WERI-Rb-1 (cell line): ENCODE results near the gene ST6GALNAC3.

Experiments used
- DNase-seq: peaks from one replicate; pipeline ENCODE4 v3.0.0-alpha.2; 2020
- H3K27ac ChIP-seq: fragments of 250-450 bp; sonication (Bioruptor Pico); 2 replicates; pipeline ENCODE4 v1.5.1; 2020; ENCODE audit warnings: mild to moderate bottlenecking, moderate library complexity
- H3K27me3 ChIP-seq: fragments of 250-450 bp; sonication (Bioruptor Pico); 2 replicates; pipeline ENCODE4 v1.5.1; 2021; ENCODE audit warnings: mild to moderate bottlenecking, low read depth, moderate library complexity; ENCODE audit not compliant: insufficient read depth, severe bottlenecking
- H3K36me3 ChIP-seq: fragments of 250-450 bp; sonication (Bioruptor Pico); 2 replicates; pipeline ENCODE4 v1.5.1; 2020; ENCODE audit warnings: mild to moderate bottlenecking, moderate library complexity
- H3K4me3 ChIP-seq: 2 replicates; pipeline ENCODE4 v1.5.1; 2011; ENCODE audit warnings: low read depth, mild to moderate bottlenecking, control low read depth, low read length
- H3K9me3 ChIP-seq: fragments of 250-450 bp; sonication (Bioruptor Pico); 2 replicates; pipeline ENCODE4 v1.5.1; 2021; ENCODE audit warnings: mild to moderate bottlenecking, moderate library complexity; ENCODE audit not compliant: severe bottlenecking
- TF ChIP-seq, protein P1 (sequence below): IDR thresholded peaks from 2 replicates; pipeline ENCODE4 v1.5.1; 2011; ENCODE audit warnings: low read depth, mild to moderate bottlenecking, control low read depth, inconsistent platforms, low read length

The ST6GALNAC3 gene

DNA sequence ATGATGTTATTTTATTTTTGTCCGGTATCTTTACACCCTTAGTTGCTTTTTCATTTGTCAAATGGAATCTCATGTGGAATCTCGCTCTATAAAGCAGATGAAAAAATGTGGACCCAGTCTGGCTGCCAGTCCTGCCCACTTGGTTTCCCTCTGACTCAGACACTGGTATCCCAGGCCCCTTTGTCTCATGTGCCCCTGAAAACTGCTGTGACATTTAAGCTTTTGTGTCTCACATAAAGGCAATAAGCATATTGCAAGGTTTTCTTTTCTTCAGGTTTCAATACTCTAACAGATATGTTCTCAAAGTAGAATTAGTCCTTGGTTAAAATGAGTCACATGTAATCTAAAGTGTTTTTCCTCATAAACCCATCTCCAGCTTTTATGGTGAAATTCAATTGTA, 183.3 kb downstream of the ST6GALNAC3 start:
- no peak overlapping the region for H3K27ac ChIP-seq
- no peaks in the 10 kb centered on the region for H3K36me3 ChIP-seq
- no peaks in the 10 kb centered on the region for H3K9me3 ChIP-seq
- DNase-seq = no peak
- TF ChIP-seq, protein P1, sequence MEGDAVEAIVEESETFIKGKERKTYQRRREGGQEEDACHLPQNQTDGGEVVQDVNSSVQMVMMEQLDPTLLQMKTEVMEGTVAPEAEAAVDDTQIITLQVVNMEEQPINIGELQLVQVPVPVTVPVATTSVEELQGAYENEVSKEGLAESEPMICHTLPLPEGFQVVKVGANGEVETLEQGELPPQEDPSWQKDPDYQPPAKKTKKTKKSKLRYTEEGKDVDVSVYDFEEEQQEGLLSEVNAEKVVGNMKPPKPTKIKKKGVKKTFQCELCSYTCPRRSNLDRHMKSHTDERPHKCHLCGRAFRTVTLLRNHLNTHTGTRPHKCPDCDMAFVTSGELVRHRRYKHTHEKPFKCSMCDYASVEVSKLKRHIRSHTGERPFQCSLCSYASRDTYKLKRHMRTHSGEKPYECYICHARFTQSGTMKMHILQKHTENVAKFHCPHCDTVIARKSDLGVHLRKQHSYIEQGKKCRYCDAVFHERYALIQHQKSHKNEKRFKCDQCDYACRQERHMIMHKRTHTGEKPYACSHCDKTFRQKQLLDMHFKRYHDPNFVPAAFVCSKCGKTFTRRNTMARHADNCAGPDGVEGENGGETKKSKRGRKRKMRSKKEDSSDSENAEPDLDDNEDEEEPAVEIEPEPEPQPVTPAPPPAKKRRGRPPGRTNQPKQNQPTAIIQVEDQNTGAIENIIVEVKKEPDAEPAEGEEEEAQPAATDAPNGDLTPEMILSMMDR = no peak
- H3K27me3 ChIP-seq = no peaks in the 10 kb centered on the region
- no peak overlapping the region for H3K4me3 ChIP-seq

DNA sequence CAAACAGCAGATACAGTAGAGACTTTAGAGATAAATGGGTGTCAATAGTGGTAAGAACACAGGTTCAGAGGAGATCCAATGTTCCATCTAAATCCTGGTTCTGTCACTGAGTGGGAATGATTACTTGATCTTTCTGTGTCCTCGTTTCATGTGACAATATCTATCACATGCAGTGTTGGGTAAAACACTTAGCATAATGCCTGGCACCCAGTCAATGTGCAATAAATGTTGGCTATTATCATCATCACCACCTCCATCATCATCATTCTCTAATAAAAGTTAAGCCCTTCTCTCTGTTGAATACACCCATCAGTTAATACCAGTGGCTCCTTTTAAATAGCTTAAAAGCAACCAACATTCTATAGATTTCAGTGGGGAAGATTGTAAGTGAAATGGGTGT, 184.7 kb downstream of the ST6GALNAC3 start:
- Histone ChIP-seq H3K36me3 (no peaks in the 10 kb centered on the region), H3K4me3 (no peak overlapping the region), H3K27me3 (no peaks in the 10 kb centered on the region), H3K9me3 (no peaks in the 10 kb centered on the region), H3K27ac (no peak overlapping the region)
- TF ChIP-seq, protein P1 = no peak
- no peak for DNase-seq

DNA sequence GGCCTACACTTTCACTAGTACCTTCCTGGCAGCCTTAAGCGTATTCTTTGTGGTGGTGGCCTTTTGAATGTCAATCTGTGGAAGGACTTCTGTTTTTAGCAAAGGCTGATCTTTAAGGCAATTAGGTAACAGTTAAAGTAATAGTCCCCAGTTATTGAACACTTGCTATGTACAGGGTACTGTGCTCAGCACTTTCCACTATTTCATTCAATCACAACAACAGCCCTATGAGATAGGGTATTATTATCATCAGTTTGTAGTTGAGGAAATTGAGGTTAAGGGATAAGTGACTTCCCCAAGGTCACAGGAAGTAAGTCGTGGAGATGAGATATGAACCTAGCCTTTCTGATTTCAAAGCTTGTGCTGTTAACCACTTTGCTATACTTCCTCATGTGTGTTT, 185.7 kb downstream of the ST6GALNAC3 start:
- no peak for DNase-seq
- H3K9me3 ChIP-seq = no peaks in the 10 kb centered on the region
- no peak overlapping the region for H3K27ac ChIP-seq
- no peaks in the 10 kb centered on the region for H3K36me3 ChIP-seq
- no peak overlapping the region for H3K4me3 ChIP-seq
- H3K27me3 ChIP-seq = no peaks in the 10 kb centered on the region
- TF ChIP-seq, protein P1 = no peak

DNA sequence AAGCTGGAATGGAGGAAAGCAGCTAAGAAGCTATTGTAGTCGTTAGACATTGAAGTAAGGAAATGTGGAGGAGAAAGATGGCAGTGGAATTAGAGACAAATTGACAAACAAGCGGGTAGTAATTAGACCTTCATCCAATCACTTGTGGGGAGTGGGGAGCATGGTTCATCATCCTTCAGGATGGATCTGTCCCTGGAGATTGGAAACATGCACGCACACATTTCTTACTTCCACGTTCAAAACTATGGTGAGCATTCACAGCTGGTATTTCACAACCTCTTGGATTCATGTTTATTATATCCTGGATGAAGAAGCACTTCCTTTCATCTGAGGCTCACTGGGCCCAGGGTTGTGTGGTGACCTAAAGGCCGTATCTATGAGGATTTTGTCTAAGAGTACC, 188.1 kb downstream of the ST6GALNAC3 start:
- no peak for DNase-seq
- Histone ChIP-seq H3K36me3 (no peaks in the 10 kb centered on the region), H3K27me3 (no peaks in the 10 kb centered on the region), H3K4me3 (no peak overlapping the region), H3K9me3 (no peaks in the 10 kb centered on the region), H3K27ac (no peak overlapping the region)
- TF ChIP-seq, protein P1 = no peak

DNA sequence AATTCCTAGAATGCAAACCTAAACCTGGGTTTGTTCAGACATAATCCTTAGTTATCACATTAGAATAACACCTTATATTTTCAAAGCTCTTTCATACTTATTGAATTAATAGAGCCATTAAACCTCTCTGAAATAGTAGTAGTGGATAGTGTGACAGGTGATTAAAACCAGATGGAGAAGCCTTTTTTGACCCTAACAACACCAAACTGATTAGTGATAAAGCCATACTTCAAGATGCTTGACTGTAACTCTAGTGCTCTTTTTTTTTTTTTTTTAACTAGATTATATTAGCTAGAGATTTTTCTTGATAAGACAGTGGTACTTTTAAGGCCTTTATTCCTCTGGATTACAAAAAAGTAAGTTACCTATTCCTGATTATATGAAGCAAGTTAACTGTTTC, 190.1 kb downstream of the ST6GALNAC3 start:
- no peak for DNase-seq
- H3K4me3 ChIP-seq = no peak overlapping the region
- H3K27ac ChIP-seq = no peak overlapping the region
- TF ChIP-seq, protein P1 = no peak
- no peaks in the 10 kb centered on the region for H3K9me3 ChIP-seq
- no peaks in the 10 kb centered on the region for H3K27me3 ChIP-seq
- no peaks in the 10 kb centered on the region for H3K36me3 ChIP-seq

DNA sequence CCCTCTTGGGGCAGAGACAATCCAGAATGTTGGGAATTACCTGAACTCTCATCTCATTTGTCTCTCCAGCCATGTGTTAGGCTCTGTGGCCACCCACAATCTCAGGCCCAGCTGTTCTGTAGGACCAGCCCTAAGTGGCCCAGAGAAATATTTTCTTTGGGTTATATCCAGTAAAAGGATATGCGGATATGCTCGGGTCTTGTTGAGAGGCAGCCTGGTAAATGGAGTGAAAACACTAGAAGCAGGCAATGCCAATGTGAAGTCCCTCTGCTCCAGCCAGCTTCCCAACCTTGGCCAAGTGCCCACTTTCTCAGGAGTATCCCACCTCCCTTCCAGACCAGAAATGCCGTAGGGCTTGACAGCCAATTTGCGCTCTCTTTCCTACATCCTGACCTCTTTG, 192.2 kb downstream of the ST6GALNAC3 start:
- H3K9me3 ChIP-seq = no peaks in the 10 kb centered on the region
- TF ChIP-seq, protein P1 = no peak
- no peaks in the 10 kb centered on the region for H3K36me3 ChIP-seq
- H3K27ac ChIP-seq = no peak overlapping the region
- no peak for DNase-seq
- H3K27me3 ChIP-seq = no peaks in the 10 kb centered on the region
- H3K4me3 ChIP-seq = no peak overlapping the region
